PC-9 (cell line): ENCODE data around the gene TMEFF2. TPM values are rescaled to one million over a fixed set of nuclear protein-coding genes. Genes with fewer than 3 reads are reported as not detected.

Source experiments
- BruUV-seq: library from RNA; stranded (reverse); fragments of 400-500 nt; replicated peaks from 2 replicates; lab custom pipeline; 2021; lab: Mats Ljungman, UMichigan
- CTCF ChIA-PET: fragments of 300-600 bp; sonication (Branson Sonifier 250); formaldehyde crosslinking; loops from one replicate; lab custom pipeline; 2022; ENCODE audit warnings: antibody characterized with exemption; lab: Charles Lee
- POLR2A ChIA-PET: fragments of 300-600 bp; sonication (Branson Sonifier 250); formaldehyde crosslinking; loops from one replicate; lab custom pipeline; 2022; ENCODE audit warnings: antibody characterized with exemption; ENCODE audit not compliant: unreplicated experiment; lab: Charles Lee
- DNase-seq, 2 experiments: peaks; one replicate each; pipeline versions ENCODE4 v3.0.0 to v3.0.0-alpha.2; 2015 to 2022; ENCODE audit warnings: mixed read lengths in 1 of 2
- H2AFZ ChIP-seq: fragments of 200-600 bp; sonication (generic); 2 replicates; pipeline ENCODE4 v1.8.1; 2017; ENCODE audit warnings: antibody characterized with exemption
- H3F3A ChIP-seq: fragments of 200-600 bp; sonication (generic); 2 replicates; pipeline ENCODE4 v1.8.1; 2017; ENCODE audit warnings: antibody characterized with exemption, mild to moderate bottlenecking, low read depth; ENCODE audit not compliant: insufficient read depth
- H3K27ac ChIP-seq: fragments of 200-600 bp; sonication (generic); 2 replicates; pipeline ENCODE4 v1.6.1; 2016; ENCODE audit warnings: mixed run types
- H3K27me3 ChIP-seq: fragments of 200-600 bp; sonication (generic); 2 replicates; pipeline ENCODE4 v1.6.1; 2016; ENCODE audit warnings: low read depth, mixed run types; ENCODE audit not compliant: insufficient read depth
- H3K36me3 ChIP-seq: fragments of 200-600 bp; sonication (generic); 2 replicates; pipeline ENCODE4 v1.6.1; 2016; ENCODE audit warnings: low read depth, mixed run types
- H3K4me1 ChIP-seq: fragments of 200-600 bp; sonication (generic); replicated peaks from 2 replicates; pipeline ENCODE4 v1.6.1; 2016; ENCODE audit warnings: mixed run types; ENCODE audit not compliant: insufficient read depth
- H3K4me2 ChIP-seq: fragments of 200-600 bp; sonication (generic); 2 replicates; pipeline ENCODE4 v1.6.1; 2017; ENCODE audit warnings: mixed run types
- H3K4me3 ChIP-seq: fragments of 200-600 bp; sonication (generic); 2 replicates; pipeline ENCODE4 v1.6.1; 2016; ENCODE audit warnings: mixed run types
- H3K79me2 ChIP-seq: fragments of 200-600 bp; sonication (generic); 2 replicates; pipeline ENCODE4 v1.6.1; 2017; ENCODE audit warnings: low read depth, mixed run types
- H3K9me2 ChIP-seq: fragments of 200-600 bp; sonication (generic); 2 replicates; pipeline ENCODE4 v1.8.1; 2017; ENCODE audit warnings: mild to moderate bottlenecking; ENCODE audit not compliant: insufficient read depth
- H3K9me3 ChIP-seq: fragments of 200-600 bp; sonication (generic); 2 replicates; pipeline ENCODE4 v1.8.1; 2016; ENCODE audit warnings: low read depth; ENCODE audit not compliant: insufficient read depth
- H4K20me1 ChIP-seq: fragments of 200-600 bp; sonication (generic); 2 replicates; pipeline ENCODE4 v1.8.1; 2017; ENCODE audit not compliant: insufficient read depth
- CTCF ChIP-seq: fragments of 200-600 bp; sonication (generic); conservative IDR thresholded peaks from 2 replicates; pipeline ENCODE4 v1.6.1; 2017; ENCODE audit warnings: mixed run types, antibody characterized with exemption, mild to moderate bottlenecking, moderate library complexity
- EZH2 ChIP-seq: fragments of 200-600 bp; sonication (generic); IDR thresholded peaks from 2 replicates; pipeline ENCODE4 v1.8.0; 2017; ENCODE audit warnings: antibody characterized with exemption, low read depth
- intact Hi-C: fragments of 100-400 bp; cut with micrococcal nuclease; formaldehyde crosslinking; loops from one replicate; pipeline ENCODE4 v1.10.0; 2022; ENCODE audit not compliant: unreplicated experiment
- total RNA-seq: library from RNA; stranded (reverse); gene quantifications from 2 replicates; pipeline ENCODE4 v1.2.3, GENCODE V29; 2021

The TMEFF2 gene
- total RNA-seq, 1 experiment from 2014 or later, result not detected

DNA sequence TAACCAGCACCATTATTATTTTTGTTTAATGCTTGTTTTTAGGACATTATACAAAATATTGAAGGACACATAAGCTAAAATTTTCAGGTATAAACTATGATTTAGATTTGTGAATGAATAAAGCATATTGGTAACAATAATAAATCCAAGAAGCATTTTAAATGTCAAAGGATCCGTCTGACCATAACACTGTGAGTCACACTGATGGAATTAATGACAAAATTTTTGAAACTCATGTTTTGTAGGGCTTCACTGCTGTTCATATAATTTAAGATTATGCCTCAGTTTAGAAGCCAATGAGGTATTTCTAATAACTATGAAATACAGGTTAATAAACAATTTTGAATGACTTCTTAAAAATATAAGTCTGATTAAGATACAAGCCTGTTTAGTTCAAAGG lies 124.6 kb downstream of the TMEFF2 start:
- H3K9me2 ChIP-seq, result no peaks in the 10 kb centered on the region
- no peaks in the 10 kb centered on the region for H4K20me1 ChIP-seq
- no peaks in the 10 kb centered on the region for H3K27me3 ChIP-seq
- H3K4me1 ChIP-seq, result no peaks in the 10 kb centered on the region
- TF ChIP-seq EZH2, result no peak
- TF ChIP-seq CTCF, result no peak
- no peaks in the 10 kb centered on the region for H3K79me2 ChIP-seq
- ChIA-PET CTCF (no interaction called here), POLR2A (no interaction called here)
- H2AFZ ChIP-seq, result no peak overlapping the region
- intact Hi-C loops, result no loop called here
- no peaks in the 10 kb centered on the region for H3K9me3 ChIP-seq
- no TSS peak for BruUV-seq
- no peak for DNase-seq
- no peak overlapping the region for H3K4me2 ChIP-seq
- no peaks in the 10 kb centered on the region for H3K36me3 ChIP-seq
- H3K4me3 ChIP-seq, result no peak overlapping the region
- no peak overlapping the region for H3K27ac ChIP-seq
- H3F3A ChIP-seq, result no peaks in the 10 kb centered on the region

DNA sequence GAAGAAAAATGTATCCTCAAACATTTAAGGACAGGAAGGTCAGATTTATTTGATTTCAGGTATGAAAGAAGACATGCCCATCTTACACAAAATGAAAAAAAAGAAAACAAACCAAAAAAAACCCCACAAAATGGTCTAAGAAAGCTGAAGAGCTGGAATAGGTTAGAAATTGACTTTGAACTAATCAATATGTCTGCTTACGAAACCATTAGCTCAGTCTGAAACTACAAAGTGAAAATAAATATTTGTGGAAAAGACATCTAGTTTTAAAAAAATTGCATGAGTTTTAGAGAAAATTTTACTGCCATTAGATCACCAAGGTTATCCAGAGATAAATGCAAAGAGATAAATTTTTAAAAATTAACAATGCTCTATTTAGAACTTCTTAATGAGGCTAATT lies 125.3 kb downstream of the TMEFF2 start:
- no peaks in the 10 kb centered on the region for H3K4me1 ChIP-seq
- no peaks in the 10 kb centered on the region for H3K79me2 ChIP-seq
- no peak overlapping the region for H2AFZ ChIP-seq
- H3K9me2 ChIP-seq, result no peaks in the 10 kb centered on the region
- ChIA-PET POLR2A (no interaction called here), CTCF (no interaction called here)
- no peak for DNase-seq
- H4K20me1 ChIP-seq, result no peaks in the 10 kb centered on the region
- no peak overlapping the region for H3K27ac ChIP-seq
- no peaks in the 10 kb centered on the region for H3K9me3 ChIP-seq
- H3K4me2 ChIP-seq, result no peak overlapping the region
- H3F3A ChIP-seq, result no peaks in the 10 kb centered on the region
- no peak overlapping the region for H3K4me3 ChIP-seq
- no peaks in the 10 kb centered on the region for H3K36me3 ChIP-seq
- no peak for TF ChIP-seq CTCF
- no peak for TF ChIP-seq EZH2
- no TSS peak for BruUV-seq
- intact Hi-C loops, result no loop called here
- H3K27me3 ChIP-seq, result no peaks in the 10 kb centered on the region

DNA sequence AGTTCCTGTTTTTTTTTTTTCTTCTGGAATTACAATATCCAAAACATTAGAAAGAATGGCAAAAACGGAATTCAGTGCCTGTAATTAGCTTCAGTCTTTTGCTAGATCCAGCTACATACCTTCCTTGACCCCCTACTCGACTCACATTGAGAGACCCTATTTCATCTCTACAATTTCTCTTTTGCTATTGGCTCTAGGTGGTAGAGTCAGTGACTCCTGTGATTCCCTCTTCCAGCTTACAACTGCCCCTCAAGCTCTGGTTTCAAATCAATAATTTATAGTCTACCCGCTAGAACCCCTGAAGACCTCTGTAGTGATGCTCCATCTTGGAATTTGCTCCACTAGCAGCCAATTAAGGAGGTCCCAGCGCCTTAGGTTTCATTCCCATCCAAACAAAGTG lies 125.8 kb downstream of the TMEFF2 start:
- Histone ChIP-seq H3K9me2 (no peaks in the 10 kb centered on the region), H3K9me3 (no peaks in the 10 kb centered on the region), H3K4me1 (no peaks in the 10 kb centered on the region), H3K4me2 (no peak overlapping the region), H3K4me3 (no peak overlapping the region), H2AFZ (no peak overlapping the region), H3K27me3 (no peaks in the 10 kb centered on the region), H3K36me3 (no peaks in the 10 kb centered on the region), H3K27ac (no peak overlapping the region), H3K79me2 (no peaks in the 10 kb centered on the region), H4K20me1 (no peaks in the 10 kb centered on the region), H3F3A (no peaks in the 10 kb centered on the region)
- no TSS peak for BruUV-seq
- ChIA-PET CTCF (no interaction called here), POLR2A (no interaction called here)
- intact Hi-C loops, result no loop called here
- DNase-seq, result no peak
- TF ChIP-seq CTCF (no peak), EZH2 (no peak)
